CD8-positive, alpha-beta memory T cell (primary cell): ENCODE data around the gene KLHDC3. TPM values are rescaled to one million over a fixed set of nuclear protein-coding genes. Genes with fewer than 3 reads are reported as not detected.

Experiments
- CTCF ChIA-PET: fragments of 350-600 bp; sonication (Branson Sonifier 250); formaldehyde crosslinking; loops from one replicate; lab custom pipeline; 2021; ENCODE audit warnings: antibody characterized with exemption; lab: Charles Lee
- POLR2A ChIA-PET: fragments of 350-600 bp; sonication (Branson Sonifier 250); formaldehyde crosslinking; loops from one replicate; lab custom pipeline; 2021; ENCODE audit warnings: antibody characterized with exemption; lab: Charles Lee
- DNase-seq, 5 donors: peaks; one replicate each; pipeline versions ENCODE4 v3.0.0 to v3.0.0-alpha.2; 2020 to 2022; ENCODE audit warnings: mixed read lengths in 1 of 5
- H3K27ac ChIP-seq: one replicate; pipeline ENCODE4 v1.7.0; 2013; ENCODE audit warnings: low read depth, mild to moderate bottlenecking, low read length, moderate library complexity
- H3K27me3 ChIP-seq: 2 replicates; pipeline ENCODE4 v1.7.0; 2013; ENCODE audit warnings: low read length, mild to moderate bottlenecking; ENCODE audit not compliant: insufficient read depth, poor library complexity, severe bottlenecking
- H3K36me3 ChIP-seq: 2 replicates; pipeline ENCODE4 v1.7.0; 2013; ENCODE audit warnings: mild to moderate bottlenecking, low read length, moderate library complexity; ENCODE audit not compliant: insufficient read depth
- H3K4me1 ChIP-seq: 2 replicates; pipeline ENCODE4 v1.7.0; 2013; ENCODE audit warnings: mild to moderate bottlenecking, low read length, moderate library complexity; ENCODE audit not compliant: insufficient read depth
- H3K4me3 ChIP-seq: 2 replicates; pipeline ENCODE4 v1.7.0; 2013; ENCODE audit warnings: mild to moderate bottlenecking, low read length
- H3K9me3 ChIP-seq: 2 replicates; pipeline ENCODE4 v1.7.0; 2013; ENCODE audit warnings: mild to moderate bottlenecking, low read length
- H3K27ac Mint-ChIP-seq, 8 donors: one replicate each; pipeline ENCODE4 v1.8.0; 2020 to 2021; ENCODE audit warnings: mixed read lengths in 8 of 8, mild to moderate bottlenecking in 6 of 8, inconsistent platforms in 3 of 8, moderate library complexity in 3 of 8
- H3K27me3 Mint-ChIP-seq, 2 donors: one replicate each; pipeline ENCODE4 v1.8.0; 2020 to 2021; ENCODE audit warnings: mixed read lengths in 2 of 2, mild to moderate bottlenecking in 1 of 2, moderate library complexity in 1 of 2
- H3K36me3 Mint-ChIP-seq, 3 donors: one replicate each; pipeline ENCODE4 v1.8.0; 2020 to 2021; ENCODE audit warnings: mixed read lengths in 3 of 3, inconsistent platforms in 1 of 3, mild to moderate bottlenecking in 1 of 3
- H3K4me1 Mint-ChIP-seq, 3 donors: one replicate each; pipeline ENCODE4 v1.8.0; 2020 to 2021; ENCODE audit warnings: mixed read lengths in 3 of 3, inconsistent platforms in 1 of 3, mild to moderate bottlenecking in 1 of 3
- H3K4me3 Mint-ChIP-seq, 7 donors: one replicate each; pipeline ENCODE4 v1.8.0; 2020 to 2021; ENCODE audit warnings: mixed read lengths in 7 of 7, mild to moderate bottlenecking in 6 of 7, moderate library complexity in 4 of 7, inconsistent platforms in 2 of 7
- H3K9me3 Mint-ChIP-seq, 5 donors: one replicate each; pipeline ENCODE4 v1.8.0; 2020 to 2022; ENCODE audit warnings: mixed read lengths in 5 of 5, mild to moderate bottlenecking in 3 of 5, moderate library complexity in 2 of 5, inconsistent platforms in 1 of 5
- polyA plus RNA-seq: library from polyadenylated mRNA; unstranded; fragments of 300-500 nt; fragmentation: Illumina TruSeq; gene quantifications from one replicate; pipeline ENCODE4 v1.2.3, GENCODE V29; 2021
- total RNA-seq, 2 experiments: library from RNA; stranded (reverse); gene quantifications; one replicate each; pipeline ENCODE4 v1.2.3, GENCODE V29; 2021

The KLHDC3 gene
- total and polyA plus RNA-seq, 3 experiments from 2014 or later, result 73.5 to 90.7 (median 74.1) TPM

- H3K4me3 Mint-ChIP-seq, result peak overlapping the region in 3 of 7 donors; percentile 49 to 81 (median 50)
- no peaks in the 10 kb centered on the region for H3K27me3 Mint-ChIP-seq
- peak overlapping the region in 4 of 8 donors; percentile 12 to 84 (median 76) for H3K27ac Mint-ChIP-seq
- H3K9me3 Mint-ChIP-seq, result no peaks in the 10 kb centered on the region
- Histone ChIP-seq H3K9me3 (no peaks in the 10 kb centered on the region), H3K4me1 (peaks cover 50% of the 10 kb centered on the region), H3K4me3 (no peak overlapping the region), H3K36me3 (peaks cover 11% of the 10 kb centered on the region), H3K27ac (no peak overlapping the region), H3K27me3 (no peaks in the 10 kb centered on the region)
- CTCF ChIA-PET, result no interaction called here
- POLR2A ChIA-PET, result interaction anchor here (0.5 kb wide), 1 partner anchor 1065 kb away, joined by 3 read pairs; no protein-coding TSS in a partner anchor
- no peak for DNase-seq
- H3K4me1 Mint-ChIP-seq, result peaks cover 35 to 56% (median 43%) of the 10 kb centered on the region in 3 donors
- H3K36me3 Mint-ChIP-seq, result peaks cover 0 to 50% (median 11%) of the 10 kb centered on the region in 3 donors
Measured at GRCh38 chr6:43019152-43019551, 5.1 kb downstream of the KLHDC3 start.

- peak overlapping the region in 5 of 8 donors; percentile 7 to 90 (median 84) for H3K27ac Mint-ChIP-seq
- ChIA-PET CTCF (interaction anchor here (1.0 to 1.2 kb wide), 2 partner anchors 12 to 36 kb away, joined by 3 read pairs; partner anchors contain the start of gene PPP2R5D), POLR2A (interaction anchor here (1.3 to 1.8 kb wide), 2 partner anchors 33 to 41 kb away, joined by 5 to 8 read pairs; partner anchors contain the start of genes CUL7 and PEX6)
- Histone ChIP-seq H3K27ac (no peak overlapping the region), H3K4me1 (peaks cover 47% of the 10 kb centered on the region), H3K4me3 (no peak overlapping the region), H3K9me3 (no peaks in the 10 kb centered on the region), H3K27me3 (no peaks in the 10 kb centered on the region), H3K36me3 (peaks cover 21% of the 10 kb centered on the region)
- DNase-seq, result no peak
- no peaks in the 10 kb centered on the region for H3K27me3 Mint-ChIP-seq
- H3K4me3 Mint-ChIP-seq, result peak overlapping the region; percentile 25 to 98 (median 86)
- no peaks in the 10 kb centered on the region for H3K9me3 Mint-ChIP-seq
- H3K36me3 Mint-ChIP-seq, result peaks cover 6 to 60% (median 19%) of the 10 kb centered on the region in 3 donors
- peaks cover 33 to 53% (median 42%) of the 10 kb centered on the region in 3 donors for H3K4me1 Mint-ChIP-seq
Measured at GRCh38 chr6:43020052-43020705, 6.1 kb downstream of the KLHDC3 start.

- Histone ChIP-seq H3K36me3 (peaks cover 26% of the 10 kb centered on the region), H3K27me3 (no peaks in the 10 kb centered on the region), H3K4me1 (peaks cover 45% of the 10 kb centered on the region), H3K4me3 (peak overlapping the region; percentile 68), H3K9me3 (no peaks in the 10 kb centered on the region), H3K27ac (peak overlapping the region; percentile 71)
- Mint-ChIP-seq H3K36me3 (peaks cover 7 to 63% (median 19%) of the 10 kb centered on the region in 3 donors), H3K27ac (peak overlapping the region in 7 of 8 donors; percentile 7 to 93 (median 84)), H3K9me3 (no peaks in the 10 kb centered on the region), H3K27me3 (no peaks in the 10 kb centered on the region), H3K4me1 (peaks cover 31 to 50% (median 41%) of the 10 kb centered on the region in 3 donors), H3K4me3 (peak overlapping the region; percentile 95 to 99 (median 97))
- POLR2A ChIA-PET, result interaction anchor here (0.7 to 1.8 kb wide), 5 partner anchors 33 to 91 kb away, joined by 5 to 13 read pairs (median 8); partner anchors contain the start of genes CNPY3, CUL7, KLC4 and MRPL2
- no peak for DNase-seq
- CTCF ChIA-PET, result interaction anchor here (1.0 to 1.2 kb wide), 2 partner anchors 11 to 37 kb away, joined by 3 read pairs; partner anchors contain the start of gene PPP2R5D
Measured at GRCh38 chr6:43020847-43021246, 6.8 kb downstream of the KLHDC3 start.

GRCh38 chr6:43021270-43022047 is 7.4 kb downstream of the KLHDC3 start, which contains the start of gene RRP36:
Gene RRP36, plus strand, starts transcription at chr6:43021623. Its CDS starts 32 bp downstream, at chr6:43021655.
- peak; percentile 52 to 73 (median 56) for DNase-seq
- Mint-ChIP-seq H3K27me3 (no peaks in the 10 kb centered on the region), H3K36me3 (peaks cover 10 to 67% (median 17%) of the 10 kb centered on the region in 3 donors), H3K27ac (peak within 1 kb of the TSS; percentile 84 to 98 (median 95)), H3K9me3 (no peaks in the 10 kb centered on the region), H3K4me1 (peaks cover 27 to 47% (median 35%) of the 10 kb centered on the region in 3 donors), H3K4me3 (peak within 1 kb of the TSS; percentile 95 to 99 (median 97))
- H3K27ac ChIP-seq, result peak within 1 kb of the TSS; percentile 71
- peak within 1 kb of the TSS; percentile 92 for H3K4me3 ChIP-seq
- H3K4me1 ChIP-seq, result peaks cover 39% of the 10 kb centered on the region
- POLR2A ChIA-PET, result interaction anchor here (0.7 to 1.8 kb wide), 6 partner anchors 32 to 550 kb away, joined by 5 to 13 read pairs (median 6); partner anchors contain the start of genes CNPY3, CUL7, KLC4 and MRPL2
- H3K36me3 ChIP-seq, result peaks cover 32% of the 10 kb centered on the region
- H3K9me3 ChIP-seq, result no peaks in the 10 kb centered on the region
- CTCF ChIA-PET, result interaction anchor here (0.7 to 1.2 kb wide), 4 partner anchors 11 to 122 kb away, joined by 3 read pairs; partner anchors contain the start of gene PPP2R5D
- no peaks in the 10 kb centered on the region for H3K27me3 ChIP-seq

- no peak overlapping the region for H3K4me3 ChIP-seq
- H3K36me3 ChIP-seq, result peaks cover 47% of the 10 kb centered on the region
- peaks cover 28% of the 10 kb centered on the region for H3K4me1 ChIP-seq
- peak overlapping the region in 6 of 8 donors; percentile 1 to 91 (median 56) for H3K27ac Mint-ChIP-seq
- peaks cover 21 to 29% (median 21%) of the 10 kb centered on the region in 3 donors for H3K4me1 Mint-ChIP-seq
- H3K27ac ChIP-seq, result no peak overlapping the region
- no peaks in the 10 kb centered on the region for H3K27me3 ChIP-seq
- DNase-seq, result no peak
- ChIA-PET CTCF (interaction anchor here (1.2 to 3.2 kb wide), 3 partner anchors 10 to 119 kb away, joined by 4 to 13 read pairs (median 5); partner anchors contain the start of genes KLHDC3 and MEA1), POLR2A (interaction anchor here (0.6 kb wide), 2 partner anchors 637 to 1525 kb away, joined by 5 read pairs; no protein-coding TSS in a partner anchor)
- peak overlapping the region in 2 of 7 donors; percentile 40 to 78 for H3K4me3 Mint-ChIP-seq
- peaks cover 0 to 1% of the 10 kb centered on the region in 2 donors for H3K27me3 Mint-ChIP-seq
- H3K36me3 Mint-ChIP-seq, result peaks cover 14 to 66% (median 19%) of the 10 kb centered on the region in 3 donors
- no peaks in the 10 kb centered on the region for H3K9me3 Mint-ChIP-seq
- H3K9me3 ChIP-seq, result no peaks in the 10 kb centered on the region
Measured at GRCh38 chr6:43024436-43024835, 10.4 kb downstream of the KLHDC3 start.

GRCh38 chr6:43026365-43026764 is 12.3 kb downstream of the KLHDC3 start:
- DNase-seq, result no peak
- no peaks in the 10 kb centered on the region for H3K9me3 Mint-ChIP-seq
- H3K9me3 ChIP-seq, result no peaks in the 10 kb centered on the region
- H3K36me3 ChIP-seq, result peaks cover 53% of the 10 kb centered on the region
- H3K4me1 ChIP-seq, result peaks cover 19% of the 10 kb centered on the region
- POLR2A ChIA-PET, result no interaction called here
- CTCF ChIA-PET, result interaction anchor here (3.2 kb wide), 1 partner anchor 117 kb away, joined by 13 read pairs; no protein-coding TSS in a partner anchor
- H3K27me3 Mint-ChIP-seq, result peaks cover 0 to 1% of the 10 kb centered on the region in 2 donors
- peak overlapping the region in 1 of 7 donors; percentile 70 for H3K4me3 Mint-ChIP-seq
- no peak overlapping the region for H3K27ac ChIP-seq
- H3K27ac Mint-ChIP-seq, result peak overlapping the region in 2 of 8 donors; percentile 40 to 54
- peaks cover 14 to 63% (median 21%) of the 10 kb centered on the region in 3 donors for H3K36me3 Mint-ChIP-seq
- H3K4me3 ChIP-seq, result no peak overlapping the region
- H3K27me3 ChIP-seq, result no peaks in the 10 kb centered on the region
- H3K4me1 Mint-ChIP-seq, result peaks cover 17 to 22% (median 20%) of the 10 kb centered on the region in 3 donors

GRCh38 chr6:43029120-43029519 is 15.1 kb downstream of the KLHDC3 start:
- H3K4me1 ChIP-seq, result peaks cover 7% of the 10 kb centered on the region
- peaks cover 10 to 14% (median 11%) of the 10 kb centered on the region in 3 donors for H3K4me1 Mint-ChIP-seq
- peak overlapping the region in 1 of 7 donors; percentile 24 for H3K4me3 Mint-ChIP-seq
- POLR2A ChIA-PET, result no interaction called here
- H3K27ac ChIP-seq, result no peak overlapping the region
- H3K36me3 ChIP-seq, result peaks cover 59% of the 10 kb centered on the region
- no peaks in the 10 kb centered on the region for H3K9me3 ChIP-seq
- H3K9me3 Mint-ChIP-seq, result no peaks in the 10 kb centered on the region
- DNase-seq, result no peak
- peaks cover 0 to 1% of the 10 kb centered on the region in 2 donors for H3K27me3 Mint-ChIP-seq
- H3K36me3 Mint-ChIP-seq, result peaks cover 14 to 80% (median 17%) of the 10 kb centered on the region in 3 donors
- no peak overlapping the region for H3K27ac Mint-ChIP-seq
- CTCF ChIA-PET, result no interaction called here
- H3K4me3 ChIP-seq, result no peak overlapping the region
- H3K27me3 ChIP-seq, result no peaks in the 10 kb centered on the region
